Gastroesophageal sphincter (tissue), 4 donors: ENCODE results near the gene LINC00632. TPM values are rescaled to one million over a fixed set of nuclear protein-coding genes. Genes with fewer than 3 reads are reported as not detected.
"Not testable (repeated sequence)": the region's sequence is repeated elsewhere in the genome, so short reads cannot be mapped to it uniquely, and the experiment has no call there.

Source experiments
- ATAC-seq: fragments of 150-250 bp; one replicate; pipeline ENCODE4 v1.9.1; 2016; ENCODE audit warnings: mild to moderate bottlenecking, moderate library complexity
- H3K27ac ChIP-seq, 4 donors: fragments of 200-600 bp; sonication (generic) in 3 of 4; 1 replicate in 3 of 4; 2 replicates in 1 of 4; pipeline ENCODE4 v1.5.1; 2016 to 2019
- H3K27me3 ChIP-seq: fragments of 200-600 bp; sonication (generic); one replicate; pipeline ENCODE4 v1.5.1; 2019
- H3K36me3 ChIP-seq, 2 donors: fragments of 200-600 bp; sonication (generic); one replicate each; pipeline ENCODE4 v1.5.1; 2019; ENCODE audit warnings: control low read depth in 1 of 2
- H3K4me1 ChIP-seq, 3 donors: fragments of 200-600 bp; sonication (generic); 1 replicate in 2 of 3; 2 replicates in 1 of 3; pipeline ENCODE4 v1.5.1; 2016 to 2019; ENCODE audit warnings: control low read depth in 2 of 3
- H3K4me3 ChIP-seq, 2 donors: fragments of 200-600 bp; sonication (generic); one replicate each; pipeline ENCODE4 v1.5.1; 2019; ENCODE audit warnings: mild to moderate bottlenecking in 1 of 2, moderate library complexity in 1 of 2
- H3K9me3 ChIP-seq, 3 donors: fragments of 200-600 bp; sonication (generic); one replicate each; pipeline ENCODE4 v1.5.1; 2017 to 2019; ENCODE audit warnings: control low read depth in 2 of 3
- CTCF ChIP-seq, 4 experiments: fragments of 200-600 bp in 2 of 4; fragments of 450-650 bp in 2 of 4; sonication (generic) in 1 of 4; IDR thresholded peaks; one replicate each; pipeline ENCODE4 v1.5.1; 2017 to 2019; ENCODE audit warnings: antibody characterized with exemption in 4 of 4, mild to moderate bottlenecking in 2 of 4, moderate library complexity in 2 of 4
- EP300 ChIP-seq: sonication (generic); formaldehyde crosslinking; IDR thresholded peaks from one replicate; pipeline ENCODE4 v1.6.1; 2017; ENCODE audit warnings: antibody characterized with exemption, mild to moderate bottlenecking
- POLR2A ChIP-seq, 2 donors: fragments of 450-650 bp; IDR thresholded peaks; one replicate each; pipeline ENCODE4 v1.6.1; 2017; ENCODE audit warnings: antibody characterized with exemption in 2 of 2, mild to moderate bottlenecking in 2 of 2, moderate library complexity in 1 of 2
- POLR2AphosphoS5 ChIP-seq: sonication (generic); formaldehyde crosslinking; IDR thresholded peaks from one replicate; pipeline ENCODE4 v1.6.1; 2017; ENCODE audit warnings: antibody characterized with exemption
- WGBS, 2 donors: methylation state at CpG; one replicate each; pipeline ENCODE4 v1.1.5; 2018; ENCODE audit warnings: low coverage in 1 of 2; 5-methylcytosine and 5-hydroxymethylcytosine counted together
- total RNA-seq, 4 donors: library from RNA; depleted of rRNA; stranded (reverse); fragments of >200 nt; gene quantifications; one replicate each; pipeline ENCODE4 v1.1.0, GENCODE V29; 2016

The LINC00632 gene
- 10 to 100 TPM; 18.2 to 29.6 (median 21.2) TPM for total RNA-seq

- Histone ChIP-seq H3K4me1 (peaks cover 0 to 5% (median 0%) of the 10 kb centered on the region in 3 donors), H3K4me3 (peak within 1 kb of the TSS in 1 of 2 donors; percentile 10), H3K9me3 (no peaks in the 10 kb centered on the region), H3K27ac (no peak within 1 kb of the TSS), H3K27me3 (no peaks in the 10 kb centered on the region), H3K36me3 (no peaks in the 10 kb centered on the region)
- WGBS, 2 donors = 27 to 74% methylated on average over 1 to 3 of the region's 3 CpGs
- TF ChIP-seq CTCF (IDR thresholded peaks at IDR 0.05) (no peak), EP300 (no peak), POLR2AphosphoS5 (no peak), POLR2A (IDR thresholded peaks at IDR 0.05) (no peak)
- ATAC-seq = no peak
Measured at GRCh38 chrX:140709421-140709846, at the start of gene LINC00632. TSS of gene LINC00632 (plus strand) at chrX:140709759.

GRCh38 chrX:140661643-140662042 is 47.9 kb upstream of the LINC00632 start:
- Histone ChIP-seq H3K36me3 (no peaks in the 10 kb centered on the region), H3K27me3 (no peaks in the 10 kb centered on the region), H3K9me3 (no peaks in the 10 kb centered on the region), H3K4me3 (no peak overlapping the region), H3K27ac (no peak overlapping the region), H3K4me1 (no peaks in the 10 kb centered on the region)
- ATAC-seq = no peak
- 44 to 55% methylated on average over 4 of the region's 4 CpGs for WGBS, 2 donors
- TF ChIP-seq POLR2AphosphoS5 = no peak
- TF ChIP-seq POLR2A (IDR thresholded peaks at IDR 0.05) = no peak
- TF ChIP-seq EP300 = no peak
- no peak for TF ChIP-seq CTCF (IDR thresholded peaks at IDR 0.05)

- WGBS, 2 donors = 21 to 31% methylated on average over 3 of the region's 3 CpGs
- Histone ChIP-seq H3K36me3 (no peaks in the 10 kb centered on the region), H3K9me3 (no peaks in the 10 kb centered on the region), H3K27ac (no peak overlapping the region), H3K27me3 (no peaks in the 10 kb centered on the region), H3K4me3 (no peak overlapping the region), H3K4me1 (no peaks in the 10 kb centered on the region)
- no peak for ATAC-seq
- TF ChIP-seq POLR2AphosphoS5 (no peak), POLR2A (IDR thresholded peaks at IDR 0.05) (no peak), EP300 (no peak), CTCF (IDR thresholded peaks at IDR 0.05) (peak in 3 of 4 experiments; percentile 10 to 39 (median 14))
Measured at GRCh38 chrX:140664939-140665338, 44.6 kb upstream of the LINC00632 start.

GRCh38 chrX:140672840-140673731 is 36.5 kb upstream of the LINC00632 start:
- no peaks in the 10 kb centered on the region for H3K4me1 ChIP-seq
- no peaks in the 10 kb centered on the region for H3K36me3 ChIP-seq
- no peaks in the 10 kb centered on the region for H3K9me3 ChIP-seq
- 33 to 54% methylated on average over 2 to 3 of the region's 10 CpGs for WGBS, 2 donors
- no peaks in the 10 kb centered on the region for H3K27me3 ChIP-seq
- H3K4me3 ChIP-seq = no peak overlapping the region
- ATAC-seq = no peak
- TF ChIP-seq EP300 = no peak
- no peak for TF ChIP-seq CTCF (IDR thresholded peaks at IDR 0.05)
- no peak for TF ChIP-seq POLR2AphosphoS5
- no peak for TF ChIP-seq POLR2A (IDR thresholded peaks at IDR 0.05)
- no peak overlapping the region for H3K27ac ChIP-seq

- H3K27ac ChIP-seq = no peak overlapping the region
- WGBS, 2 donors = 61 to 62% methylated on average over 4 to 5 of the region's 5 CpGs
- no peak overlapping the region for H3K4me3 ChIP-seq
- ATAC-seq = no peak
- no peaks in the 10 kb centered on the region for H3K27me3 ChIP-seq
- H3K36me3 ChIP-seq = no peaks in the 10 kb centered on the region
- no peaks in the 10 kb centered on the region for H3K4me1 ChIP-seq
- TF ChIP-seq POLR2AphosphoS5 (no peak), POLR2A (IDR thresholded peaks at IDR 0.05) (no peak), EP300 (no peak), CTCF (IDR thresholded peaks at IDR 0.05) (no peak)
- H3K9me3 ChIP-seq = no peaks in the 10 kb centered on the region
Measured at GRCh38 chrX:140687706-140688105, 21.9 kb upstream of the LINC00632 start.

- no CpG with 5 or more reads among the region's 4 CpGs for WGBS, 2 donors
- not testable (repeated sequence) for H3K27ac ChIP-seq
Measured at GRCh38 chrX:140691596-140691995, 18.0 kb upstream of the LINC00632 start.

More at GRCh38 chrX:140691596-140691995, 18.0 kb upstream of the LINC00632 start:
- H3K4me1 ChIP-seq, H3K9me3 ChIP-seq, H3K4me3 ChIP-seq, ATAC-seq, H3K27me3 ChIP-seq, H3K36me3 ChIP-seq: not testable (repeated sequence)
